GM21381 (cell line): Measurements from ENCODE around the gene CCL1.

Experiments
- ATAC-seq: cut with Tn5 transposase; IDR thresholded peaks from one replicate; pipeline ENCODE4 v1.9.1; 2021; ENCODE audit warnings: mild to moderate bottlenecking, moderate library complexity; ENCODE audit not compliant: unreplicated experiment

Gene CCL1

GRCh38 chr17:34363183-34363661 is at the start of gene CCL1:
CCL1 (minus strand) TSS chr17:34363233; CDS start chr17:34363161, 72 bp downstream.
- ATAC-seq, result no peak

GRCh38 chr17:34412534-34412933 is 49.5 kb upstream of the CCL1 start:
- ATAC-seq, result no peak

- ATAC-seq, result no peak
These were observed 48.8 kb upstream of the CCL1 start for GRCh38 chr17:34411646-34412421.

GRCh38 chr17:34409352-34409751 is 46.3 kb upstream of the CCL1 start:
- no peak for ATAC-seq

- no peak for ATAC-seq
These were observed 45.4 kb upstream of the CCL1 start for GRCh38 chr17:34408439-34408838.

- ATAC-seq, result no peak
These were observed 43.2 kb upstream of the CCL1 start for GRCh38 chr17:34406226-34406625.

- no peak for ATAC-seq
These were observed 40.0 kb upstream of the CCL1 start for GRCh38 chr17:34403006-34403405.

GRCh38 chr17:34401165-34401564 is 38.1 kb upstream of the CCL1 start:
- ATAC-seq, result no peak

- ATAC-seq, result no peak
These were observed 37.4 kb upstream of the CCL1 start for GRCh38 chr17:34400301-34400931.

GRCh38 chr17:34399725-34400124 is 36.7 kb upstream of the CCL1 start:
- ATAC-seq, result no peak

GRCh38 chr17:34398990-34399389 is 36.0 kb upstream of the CCL1 start:
- ATAC-seq, result no peak

- no peak for ATAC-seq
These were observed 34.2 kb upstream of the CCL1 start for GRCh38 chr17:34397265-34397664.

GRCh38 chr17:34393401-34393800 is 30.4 kb upstream of the CCL1 start:
- ATAC-seq, result no peak

- no peak for ATAC-seq
These were observed 28.2 kb upstream of the CCL1 start for GRCh38 chr17:34391241-34391640.

GRCh38 chr17:34390649-34391048 is 27.6 kb upstream of the CCL1 start:
- ATAC-seq, result no peak

- no peak for ATAC-seq
These were observed 26.2 kb upstream of the CCL1 start for GRCh38 chr17:34389126-34389750.

GRCh38 chr17:34387566-34387965 is 24.5 kb upstream of the CCL1 start:
- ATAC-seq, result no peak

GRCh38 chr17:34386697-34387550 is 23.9 kb upstream of the CCL1 start:
- ATAC-seq, result no peak

GRCh38 chr17:34386343-34386696 is 23.3 kb upstream of the CCL1 start:
- ATAC-seq, result no peak

GRCh38 chr17:34384822-34385605 is 22.0 kb upstream of the CCL1 start:
- no peak for ATAC-seq
